NCI-H2196 treated with DMSO at 0.1 percent for 48 hours (cell line): ENCODE data around the gene KLHDC8A.

Experiments
- DNase-seq: peaks from one replicate; lab custom pipeline; 2025; ENCODE audit not compliant: unreplicated experiment; lab: John Stamatoyannopoulos, UW

The KLHDC8A gene

DNA sequence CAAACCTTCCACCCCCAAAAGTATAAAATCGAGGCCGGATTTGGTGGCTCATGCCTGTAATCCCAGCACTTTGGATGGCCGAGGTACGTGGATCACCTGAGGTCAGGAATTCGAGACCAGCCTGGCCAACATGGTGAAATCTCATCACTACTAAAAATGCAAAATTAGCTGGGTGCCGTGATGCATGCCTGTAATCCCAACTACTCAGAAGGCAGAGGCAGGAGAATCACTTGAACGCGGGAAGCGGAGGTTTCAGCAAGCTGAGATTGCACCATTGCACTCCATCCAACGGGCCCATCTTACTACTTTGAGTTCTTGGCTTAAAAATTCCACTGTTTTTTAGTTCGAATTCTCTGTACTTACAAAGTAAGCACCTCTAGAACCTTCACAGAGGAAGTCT, 11.0 kb downstream of the KLHDC8A start:
- no peak for DNase-seq

GRCh38 chr1:205344066-205344928, 12.4 kb downstream of the KLHDC8A start:
- DNase-seq: peak; percentile 40

GRCh38 chr1:205343431-205344065, 13.2 kb downstream of the KLHDC8A start:
- no peak for DNase-seq

- no peak for DNase-seq
Measured at GRCh38 chr1:205342986-205343385, 13.7 kb downstream of the KLHDC8A start.

- no peak for DNase-seq
Measured at GRCh38 chr1:205340676-205341075, 16.0 kb downstream of the KLHDC8A start.

- no peak for DNase-seq
Measured at GRCh38 chr1:205339717-205340116, 17.0 kb downstream of the KLHDC8A start.

- DNase-seq: no peak
Measured at GRCh38 chr1:205339197-205339702, 17.5 kb downstream of the KLHDC8A start.

DNA sequence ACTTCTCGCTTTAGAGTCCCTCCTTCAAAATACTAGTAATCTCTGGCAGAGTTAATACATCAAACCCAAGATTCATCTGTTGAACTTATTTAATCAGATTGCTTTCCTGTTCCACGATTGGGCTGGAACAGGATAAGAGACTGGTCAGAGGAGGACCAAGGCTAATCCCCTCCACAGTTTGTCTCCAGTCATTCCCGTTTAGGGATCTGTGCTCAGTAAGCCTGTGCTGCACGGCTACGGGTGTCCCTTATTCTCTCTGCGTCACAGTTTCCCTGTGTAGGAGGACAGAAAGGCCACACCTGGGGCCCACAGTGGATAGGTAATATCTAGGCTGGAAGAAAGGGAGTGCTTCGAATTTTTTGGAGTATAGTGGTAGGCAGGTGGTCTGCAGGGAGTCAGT, 18.7 kb downstream of the KLHDC8A start:
- no peak for DNase-seq

- no peak for DNase-seq
Measured at GRCh38 chr1:205337481-205337880, 19.2 kb downstream of the KLHDC8A start.

- peak; percentile 76 for DNase-seq
Measured at GRCh38 chr1:205335692-205336091, 21.0 kb downstream of the KLHDC8A start.

GRCh38 chr1:205332015-205332791, 24.5 kb downstream of the KLHDC8A start:
- no peak for DNase-seq

DNA sequence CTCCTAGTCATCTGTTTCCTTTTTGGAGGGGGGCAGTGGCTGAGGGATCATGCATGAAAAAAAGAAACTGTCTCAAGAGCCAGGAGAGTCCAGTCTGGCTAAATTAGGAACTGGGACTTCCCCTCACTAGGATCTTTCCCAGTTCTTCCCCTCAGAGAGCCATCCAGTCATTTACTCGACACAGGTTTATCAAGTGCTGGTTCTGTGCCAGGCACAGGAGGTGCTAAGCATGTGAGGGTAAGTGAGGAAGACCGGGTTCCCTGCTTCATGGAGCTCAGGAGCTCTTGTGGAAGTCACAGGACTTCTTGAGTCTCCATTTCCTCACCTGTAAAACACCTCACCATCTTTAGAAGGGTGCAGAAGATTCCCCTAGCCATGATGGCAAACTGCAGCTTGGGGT, 26.6 kb downstream of the KLHDC8A start:
- no peak for DNase-seq

- DNase-seq: no peak
Measured at GRCh38 chr1:205329719-205330118, 27.0 kb downstream of the KLHDC8A start.

GRCh38 chr1:205328476-205328875, 28.2 kb downstream of the KLHDC8A start:
- DNase-seq: no peak

DNA sequence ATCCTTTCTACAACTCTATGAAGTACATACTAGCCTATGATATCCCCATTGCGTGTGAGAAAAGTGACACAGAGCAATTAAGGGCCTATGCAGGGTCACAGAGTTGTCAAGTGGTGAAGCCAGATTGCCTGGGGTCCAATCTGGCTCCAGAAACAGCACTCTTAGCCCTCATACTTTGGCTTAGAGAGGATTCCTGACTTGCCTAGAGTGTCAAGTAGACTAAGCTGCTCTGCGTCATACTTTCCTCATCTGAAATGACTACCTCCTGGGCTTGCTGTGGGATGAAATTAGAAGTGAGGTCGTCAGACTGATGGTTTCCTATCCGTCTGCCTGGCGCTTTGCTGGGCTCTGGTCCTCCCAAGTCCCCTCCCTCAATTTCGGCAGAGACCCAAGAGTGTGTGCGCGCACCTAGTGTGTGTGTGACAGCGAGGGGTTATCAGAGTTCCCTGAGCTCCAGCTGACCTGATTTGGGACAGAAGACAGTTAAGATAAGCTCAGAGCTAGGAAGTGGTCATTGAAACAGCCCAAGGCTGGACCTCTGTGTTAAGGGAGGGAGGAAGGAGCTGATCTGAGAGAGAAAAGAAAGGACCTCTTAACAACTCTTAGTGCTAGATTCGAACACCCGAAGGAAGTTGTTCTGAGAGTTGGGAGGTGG, 29.8 kb downstream of the KLHDC8A start:
- no peak for DNase-seq

DNA sequence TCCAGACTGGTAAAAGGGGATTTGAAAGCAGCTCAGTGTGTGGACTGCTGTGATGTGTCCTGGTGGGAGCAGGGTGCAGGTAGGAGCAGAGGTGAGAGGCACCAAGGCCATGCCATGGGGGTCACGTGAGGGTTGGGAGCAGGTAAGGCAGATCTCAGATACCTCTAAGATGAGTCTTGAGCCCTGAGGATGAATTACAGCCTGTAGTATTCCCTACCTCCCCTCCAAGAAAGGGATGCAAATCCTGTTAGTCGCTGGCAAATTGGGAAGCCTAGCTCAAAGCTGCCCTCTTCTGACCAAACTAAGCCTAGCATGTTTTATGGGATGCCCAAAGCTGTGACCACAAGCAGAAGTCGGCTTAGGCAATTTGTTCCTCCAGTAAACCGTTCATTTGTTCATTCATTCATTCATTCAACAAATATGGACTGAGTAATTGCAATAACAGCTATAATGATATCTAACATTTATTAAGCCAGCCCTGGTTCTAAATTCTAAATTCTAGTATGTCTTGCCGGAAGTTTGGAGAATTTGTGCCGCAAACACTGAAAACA, 31.3 kb downstream of the KLHDC8A start:
- DNase-seq: peak; percentile 62

DNA sequence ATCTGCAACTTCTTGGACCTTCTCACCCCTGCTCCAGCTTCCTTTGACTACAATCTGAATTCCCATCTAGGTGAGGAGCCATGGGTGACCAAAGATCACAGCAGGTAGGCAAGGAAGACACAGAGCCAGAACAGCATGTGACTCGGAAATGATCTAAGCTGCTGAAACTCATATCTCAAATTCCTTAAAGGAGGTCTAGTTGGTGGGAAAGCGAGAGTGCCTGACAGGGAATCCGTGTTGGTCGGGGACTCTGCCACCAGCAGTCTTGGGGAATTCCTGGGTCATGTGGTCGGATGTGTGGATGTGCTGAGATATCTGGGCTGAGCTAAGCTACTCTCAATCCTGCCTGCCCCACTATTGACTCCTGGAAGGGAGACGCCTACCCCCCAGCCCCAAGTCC, 31.9 kb downstream of the KLHDC8A start:
- DNase-seq: no peak

DNA sequence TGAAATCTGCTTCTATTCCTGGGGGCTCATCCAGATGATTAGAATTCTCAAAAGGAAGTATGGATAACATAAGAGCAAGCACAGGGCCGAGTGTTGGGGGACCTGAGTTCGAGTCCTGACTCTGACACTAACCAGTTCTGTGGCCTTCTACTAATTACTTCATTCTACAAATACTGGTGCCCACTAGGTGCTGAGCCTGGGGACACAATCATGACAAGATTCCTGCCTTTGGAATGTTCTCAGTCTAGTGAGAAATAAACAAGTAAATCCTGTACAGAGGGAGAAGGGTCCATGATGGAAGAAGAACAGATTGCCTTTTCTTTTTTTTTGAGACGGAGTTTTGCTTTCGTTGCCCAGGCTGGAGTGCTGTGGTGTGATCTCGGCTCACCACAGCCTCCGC, 32.9 kb downstream of the KLHDC8A start:
- no peak for DNase-seq

- DNase-seq: no peak
Measured at GRCh38 chr1:205321959-205322283, 34.8 kb downstream of the KLHDC8A start.

DNA sequence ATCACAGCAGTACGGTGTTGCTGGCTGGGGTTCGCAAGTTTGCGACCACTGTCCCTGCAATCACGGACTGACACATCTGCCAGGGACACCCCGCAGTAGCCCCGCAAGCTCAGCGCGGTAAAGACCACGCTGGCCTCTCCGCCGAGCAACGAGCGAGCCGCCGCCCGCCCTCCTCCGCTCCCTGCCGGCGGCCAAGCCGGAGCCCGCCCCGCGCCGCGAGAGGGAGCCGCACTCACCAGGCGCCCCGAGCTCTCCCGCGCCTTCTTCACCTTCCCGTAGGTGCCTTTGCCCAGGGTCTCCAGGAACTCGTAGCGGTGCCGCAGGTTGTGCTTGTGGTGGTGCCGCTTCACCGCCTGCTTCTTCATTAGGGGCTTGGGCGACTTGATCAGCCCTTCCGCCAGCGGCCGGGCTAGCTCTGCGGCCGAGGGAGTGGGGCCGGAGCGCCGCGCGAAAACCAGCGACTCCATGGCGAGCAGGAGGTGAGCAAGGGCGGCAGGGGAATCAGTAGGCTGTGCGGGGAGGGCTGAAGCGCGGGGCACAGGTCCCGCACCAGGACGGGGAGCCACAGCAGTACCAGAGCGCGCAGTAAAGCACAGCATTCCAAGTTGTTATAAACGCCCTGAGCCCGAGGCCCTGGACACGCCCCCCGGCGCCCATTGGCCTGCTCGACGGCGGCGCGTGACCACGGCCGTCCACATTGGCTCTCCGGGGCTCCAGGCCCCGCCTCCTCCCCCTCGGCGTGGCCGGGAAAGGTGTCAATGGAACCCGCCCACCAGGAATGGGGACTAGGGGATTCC, 35.4 kb downstream of the KLHDC8A start, which contains the start of gene NUAK2:
Gene NUAK2 (minus strand): TSS at position 584 of the 797 bp plus-strand sequence. CDS start 117 bp downstream, at position 467.
- peak; percentile 89 for DNase-seq
